Ovary (tissue), 3 donors: Measurements from ENCODE around the gene MED14.

Source experiments
- EP300 ChIP-seq: sonication (generic); formaldehyde crosslinking; IDR thresholded peaks from one replicate; pipeline ENCODE4 v1.6.1; 2017; ENCODE audit warnings: antibody characterized with exemption
- POLR2A ChIP-seq: fragments of 450-650 bp; IDR thresholded peaks from one replicate; pipeline ENCODE4 v1.6.1; 2017; ENCODE audit warnings: antibody characterized with exemption, mild to moderate bottlenecking, moderate library complexity
- TF ChIP-seq, protein P1 (sequence below), 3 donors: fragments of 450-650 bp in 2 of 3; fragments of 200-600 bp in 1 of 3; IDR thresholded peaks; one replicate each; pipeline versions ENCODE4 v1.5.1 to v1.8.0; 2016 to 2022; ENCODE audit warnings: antibody characterized with exemption in 3 of 3, mild to moderate bottlenecking in 1 of 3
- donor health status: DM: no; HTN: no; CAD: no.

GRCh38 chrX:40773188-40773587 lies 37.8 kb upstream of the MED14 start:
- no peak for TF ChIP-seq POLR2A
- TF ChIP-seq, protein P1, sequence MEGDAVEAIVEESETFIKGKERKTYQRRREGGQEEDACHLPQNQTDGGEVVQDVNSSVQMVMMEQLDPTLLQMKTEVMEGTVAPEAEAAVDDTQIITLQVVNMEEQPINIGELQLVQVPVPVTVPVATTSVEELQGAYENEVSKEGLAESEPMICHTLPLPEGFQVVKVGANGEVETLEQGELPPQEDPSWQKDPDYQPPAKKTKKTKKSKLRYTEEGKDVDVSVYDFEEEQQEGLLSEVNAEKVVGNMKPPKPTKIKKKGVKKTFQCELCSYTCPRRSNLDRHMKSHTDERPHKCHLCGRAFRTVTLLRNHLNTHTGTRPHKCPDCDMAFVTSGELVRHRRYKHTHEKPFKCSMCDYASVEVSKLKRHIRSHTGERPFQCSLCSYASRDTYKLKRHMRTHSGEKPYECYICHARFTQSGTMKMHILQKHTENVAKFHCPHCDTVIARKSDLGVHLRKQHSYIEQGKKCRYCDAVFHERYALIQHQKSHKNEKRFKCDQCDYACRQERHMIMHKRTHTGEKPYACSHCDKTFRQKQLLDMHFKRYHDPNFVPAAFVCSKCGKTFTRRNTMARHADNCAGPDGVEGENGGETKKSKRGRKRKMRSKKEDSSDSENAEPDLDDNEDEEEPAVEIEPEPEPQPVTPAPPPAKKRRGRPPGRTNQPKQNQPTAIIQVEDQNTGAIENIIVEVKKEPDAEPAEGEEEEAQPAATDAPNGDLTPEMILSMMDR (IDR thresholded peaks at IDR 0.05): no peak
- TF ChIP-seq EP300: no peak
